GM20000 (cell line): ENCODE data around the gene NTF3.

Experiments
- DNase-seq: peaks from one replicate; pipeline ENCODE4 v3.0.0; 2012; ENCODE audit warnings: low spot score
- TF ChIP-seq, protein P1 (sequence below): IDR thresholded peaks from 2 replicates; pipeline ENCODE4 v1.5.1; 2012; ENCODE audit warnings: mild to moderate bottlenecking, control low read depth; ENCODE audit errors: extremely low read depth, missing control alignments

NTF3 gene

DNA sequence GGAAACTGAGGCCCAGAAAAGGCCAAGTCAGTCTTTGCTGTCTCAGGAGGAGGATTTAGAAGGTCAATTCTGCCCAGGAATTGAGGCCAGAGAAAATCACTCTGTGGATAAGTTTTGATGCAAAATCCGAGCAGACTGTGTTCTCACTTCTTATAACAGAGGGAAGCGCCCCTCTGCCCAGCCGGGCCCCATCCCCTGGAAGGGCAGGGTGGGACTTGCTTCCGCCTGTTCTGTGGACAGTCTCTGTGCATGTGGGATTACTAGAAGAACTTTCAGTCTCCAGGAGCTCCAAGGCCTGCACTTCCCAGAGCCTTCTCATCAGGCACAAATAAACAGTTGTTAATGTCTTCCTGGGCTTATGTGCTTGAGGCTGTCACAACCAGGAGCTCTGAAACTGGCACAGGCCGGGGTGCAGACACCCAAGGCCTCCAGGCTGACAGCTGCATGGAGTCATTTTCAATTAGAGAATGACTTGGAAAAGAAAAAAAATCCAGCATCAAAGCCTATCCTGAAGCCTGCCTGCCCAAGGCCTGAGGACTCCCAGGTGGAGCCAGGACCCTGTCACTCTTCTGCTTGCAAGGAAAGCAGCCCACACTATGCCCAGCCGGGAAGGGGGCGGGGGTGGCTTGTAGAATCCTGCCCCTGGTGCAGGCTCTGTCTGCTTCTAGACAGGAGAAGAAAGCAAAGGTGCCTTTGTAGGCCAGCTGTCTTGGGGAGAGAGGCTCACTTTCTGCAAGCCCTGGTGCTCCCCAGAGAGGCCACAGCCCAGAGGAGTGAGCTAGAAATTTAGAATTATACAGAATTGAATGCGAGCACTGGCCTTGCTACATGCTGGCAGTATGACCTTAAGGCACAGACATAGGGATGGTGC is 84.7 kb downstream of the NTF3 start:
- TF ChIP-seq, protein P1, sequence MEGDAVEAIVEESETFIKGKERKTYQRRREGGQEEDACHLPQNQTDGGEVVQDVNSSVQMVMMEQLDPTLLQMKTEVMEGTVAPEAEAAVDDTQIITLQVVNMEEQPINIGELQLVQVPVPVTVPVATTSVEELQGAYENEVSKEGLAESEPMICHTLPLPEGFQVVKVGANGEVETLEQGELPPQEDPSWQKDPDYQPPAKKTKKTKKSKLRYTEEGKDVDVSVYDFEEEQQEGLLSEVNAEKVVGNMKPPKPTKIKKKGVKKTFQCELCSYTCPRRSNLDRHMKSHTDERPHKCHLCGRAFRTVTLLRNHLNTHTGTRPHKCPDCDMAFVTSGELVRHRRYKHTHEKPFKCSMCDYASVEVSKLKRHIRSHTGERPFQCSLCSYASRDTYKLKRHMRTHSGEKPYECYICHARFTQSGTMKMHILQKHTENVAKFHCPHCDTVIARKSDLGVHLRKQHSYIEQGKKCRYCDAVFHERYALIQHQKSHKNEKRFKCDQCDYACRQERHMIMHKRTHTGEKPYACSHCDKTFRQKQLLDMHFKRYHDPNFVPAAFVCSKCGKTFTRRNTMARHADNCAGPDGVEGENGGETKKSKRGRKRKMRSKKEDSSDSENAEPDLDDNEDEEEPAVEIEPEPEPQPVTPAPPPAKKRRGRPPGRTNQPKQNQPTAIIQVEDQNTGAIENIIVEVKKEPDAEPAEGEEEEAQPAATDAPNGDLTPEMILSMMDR, result no peak
- DNase-seq, result no peak

DNA sequence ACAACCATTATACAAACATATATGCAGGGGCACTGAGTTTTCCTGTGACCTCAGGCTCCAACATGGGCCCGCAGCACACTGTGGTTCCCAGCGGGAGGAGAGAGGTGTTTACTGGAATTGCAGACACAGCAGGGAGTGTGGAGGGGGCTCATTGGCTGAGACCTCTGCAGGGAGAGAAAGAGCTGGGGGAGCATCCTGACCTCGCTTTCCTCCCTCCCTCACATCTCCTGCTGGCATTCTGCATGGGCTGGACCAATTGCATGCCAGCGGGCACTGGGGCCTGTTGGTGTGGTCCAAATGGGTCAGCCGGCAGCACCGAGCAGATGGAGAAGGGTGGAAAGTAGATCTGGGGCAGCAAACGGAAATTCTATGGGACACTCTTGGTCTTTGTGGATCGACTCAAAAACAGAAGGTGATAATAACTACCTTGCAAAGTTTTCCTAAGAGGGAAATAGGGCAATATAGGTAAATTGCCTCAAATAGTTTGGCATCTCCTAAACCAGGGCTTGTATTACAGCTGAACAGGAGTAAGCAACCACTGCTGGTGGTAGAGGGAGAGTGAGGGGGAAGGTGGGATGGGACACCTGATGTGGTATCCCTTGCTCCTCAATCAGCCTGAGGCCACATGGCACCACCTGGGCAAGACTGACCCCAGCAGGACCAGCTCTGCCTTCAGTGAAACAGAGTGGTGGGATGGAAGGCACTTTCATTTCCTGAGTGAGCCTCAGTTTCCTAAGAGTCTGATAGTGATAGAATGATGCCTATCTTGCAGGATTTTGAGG is 86.9 kb downstream of the NTF3 start:
- no peak for DNase-seq
- TF ChIP-seq, protein P1, result no peak

DNA sequence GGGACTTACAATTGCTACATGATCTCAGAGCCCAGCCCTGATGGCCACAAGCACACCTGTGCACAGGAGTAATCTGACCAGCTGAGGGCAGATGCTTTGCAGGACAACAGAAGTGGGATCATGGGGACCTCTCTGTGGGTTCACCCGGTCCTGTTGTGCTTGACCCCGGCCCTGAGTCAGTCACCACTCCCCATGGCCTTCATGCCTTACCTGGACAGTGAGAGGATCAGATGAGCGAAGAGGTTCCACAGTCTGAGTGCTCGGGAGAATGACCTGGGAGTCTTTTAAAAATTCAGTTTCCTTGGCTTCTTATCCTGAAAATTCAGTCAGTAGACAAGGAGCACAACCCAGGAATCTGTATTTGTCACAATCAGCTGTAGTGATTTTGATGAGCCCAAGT is 88.1 kb downstream of the NTF3 start:
- DNase-seq, result no peak
- TF ChIP-seq, protein P1, result no peak

DNA sequence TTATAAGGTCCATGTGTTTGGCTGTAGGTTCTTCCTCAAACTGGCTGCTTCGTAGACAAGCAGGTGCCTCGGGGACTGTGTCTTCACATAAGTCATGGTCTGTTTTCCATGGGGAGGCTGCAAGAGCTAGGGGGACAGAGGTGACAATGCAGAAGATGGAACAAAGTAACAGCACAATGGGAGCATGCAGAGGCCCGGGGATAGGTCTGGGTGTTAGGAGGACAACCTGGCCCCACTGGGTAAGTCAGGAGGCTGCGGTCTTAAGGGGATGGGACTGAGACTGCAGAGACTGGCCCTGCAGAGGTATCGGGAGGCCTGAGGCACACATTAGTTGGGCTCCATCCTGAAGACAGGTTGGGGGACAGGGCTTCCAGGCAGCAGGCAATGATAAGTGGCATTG is 88.9 kb downstream of the NTF3 start:
- no peak for DNase-seq
- TF ChIP-seq, protein P1, result no peak

DNA sequence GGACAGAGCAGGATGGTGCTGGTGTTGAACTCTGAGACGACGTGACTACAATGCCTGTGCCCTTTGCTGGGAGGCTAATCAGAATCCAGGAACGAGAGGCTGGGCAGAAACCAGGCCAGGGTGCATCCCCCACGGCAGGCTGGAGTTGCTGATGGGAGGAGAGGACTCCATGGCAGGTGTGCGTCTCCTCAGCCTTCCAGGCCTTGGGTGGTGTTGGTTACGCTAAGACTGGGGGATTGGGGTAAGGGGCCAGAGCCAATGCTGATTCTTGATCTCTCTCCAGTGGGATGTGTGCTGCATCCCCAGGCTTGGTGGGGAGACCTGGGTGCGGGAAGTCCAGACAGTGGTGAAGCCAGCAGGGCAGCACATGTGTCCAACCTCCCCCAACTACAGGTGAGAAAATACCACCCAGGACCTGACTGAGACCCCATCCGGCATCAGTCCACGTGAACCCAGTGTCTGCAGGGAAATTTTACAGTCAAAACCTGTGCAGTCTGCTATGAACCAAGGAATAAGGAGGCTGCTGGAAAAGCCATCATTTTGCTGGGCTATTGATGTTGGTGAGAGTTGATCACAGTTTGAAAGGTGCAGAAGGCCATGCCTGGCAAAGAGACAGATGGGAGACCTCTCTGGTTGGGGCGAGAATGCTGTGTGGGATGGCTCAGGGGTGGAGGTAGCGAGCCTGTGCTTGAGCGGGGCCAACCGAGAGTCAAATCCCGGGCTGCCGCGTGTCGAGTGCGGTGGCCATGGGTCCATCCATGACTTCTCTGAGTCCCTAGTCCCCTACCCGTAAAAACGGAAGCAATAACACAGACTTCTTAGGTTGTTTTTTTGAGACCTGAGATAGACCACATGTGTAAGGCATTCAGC is 89.8 kb downstream of the NTF3 start:
- DNase-seq, result no peak
- TF ChIP-seq, protein P1, result no peak

DNA sequence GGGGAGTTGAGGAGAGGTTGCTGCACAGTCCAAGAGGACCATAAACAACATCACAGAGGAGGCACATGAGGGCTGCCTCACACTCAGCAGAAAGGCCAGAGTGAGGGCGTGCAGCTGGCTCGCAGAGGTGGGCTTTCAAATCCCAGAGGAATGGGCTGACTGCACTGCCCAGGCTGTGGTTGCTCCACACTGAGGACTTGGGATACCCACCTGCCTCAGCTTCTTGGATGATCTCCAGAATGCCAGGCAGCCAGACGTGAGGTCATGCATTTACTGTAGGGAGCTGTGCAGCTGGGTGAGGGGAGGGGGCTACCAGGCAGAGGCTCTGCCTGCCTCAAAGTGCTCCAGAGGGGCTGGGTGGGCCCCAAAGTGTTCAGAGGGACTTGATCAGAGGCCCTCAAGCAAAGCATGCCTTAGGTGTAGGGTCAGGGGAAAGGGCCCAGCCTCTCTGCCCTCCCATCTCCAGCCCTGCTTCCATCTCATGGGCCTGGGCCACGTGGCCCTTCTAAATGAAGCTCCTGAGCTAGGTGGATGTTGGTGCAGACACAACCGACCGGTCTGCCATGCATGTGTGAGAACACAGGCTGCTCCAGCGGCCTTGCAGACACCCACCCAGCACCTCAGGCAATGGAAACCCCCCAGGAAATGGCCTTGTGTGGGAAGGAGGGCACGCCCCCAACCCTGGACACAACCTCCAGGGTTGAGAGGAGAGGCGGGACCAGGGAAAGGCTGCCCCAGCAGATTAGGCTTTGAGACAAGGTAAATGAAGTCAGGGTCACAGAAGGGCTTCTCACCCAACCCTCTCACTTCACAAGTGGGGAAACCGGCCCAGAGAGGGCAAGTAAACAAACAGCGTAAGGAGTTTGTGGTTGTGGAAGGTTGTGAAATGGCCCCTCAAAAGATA is 90.8 kb downstream of the NTF3 start:
- TF ChIP-seq, protein P1, result no peak
- DNase-seq, result no peak
